HG03460 (cell line): ENCODE data around the gene PRM3.

ENCODE experiments used
- ATAC-seq: cut with Tn5 transposase; IDR thresholded peaks from one replicate; pipeline ENCODE4 v1.9.1; 2021; ENCODE audit not compliant: unreplicated experiment

The PRM3 gene

GRCh38 chr16:11259655-11260595 is 13.5 kb downstream of the PRM3 start:
- no peak for ATAC-seq

DNA sequence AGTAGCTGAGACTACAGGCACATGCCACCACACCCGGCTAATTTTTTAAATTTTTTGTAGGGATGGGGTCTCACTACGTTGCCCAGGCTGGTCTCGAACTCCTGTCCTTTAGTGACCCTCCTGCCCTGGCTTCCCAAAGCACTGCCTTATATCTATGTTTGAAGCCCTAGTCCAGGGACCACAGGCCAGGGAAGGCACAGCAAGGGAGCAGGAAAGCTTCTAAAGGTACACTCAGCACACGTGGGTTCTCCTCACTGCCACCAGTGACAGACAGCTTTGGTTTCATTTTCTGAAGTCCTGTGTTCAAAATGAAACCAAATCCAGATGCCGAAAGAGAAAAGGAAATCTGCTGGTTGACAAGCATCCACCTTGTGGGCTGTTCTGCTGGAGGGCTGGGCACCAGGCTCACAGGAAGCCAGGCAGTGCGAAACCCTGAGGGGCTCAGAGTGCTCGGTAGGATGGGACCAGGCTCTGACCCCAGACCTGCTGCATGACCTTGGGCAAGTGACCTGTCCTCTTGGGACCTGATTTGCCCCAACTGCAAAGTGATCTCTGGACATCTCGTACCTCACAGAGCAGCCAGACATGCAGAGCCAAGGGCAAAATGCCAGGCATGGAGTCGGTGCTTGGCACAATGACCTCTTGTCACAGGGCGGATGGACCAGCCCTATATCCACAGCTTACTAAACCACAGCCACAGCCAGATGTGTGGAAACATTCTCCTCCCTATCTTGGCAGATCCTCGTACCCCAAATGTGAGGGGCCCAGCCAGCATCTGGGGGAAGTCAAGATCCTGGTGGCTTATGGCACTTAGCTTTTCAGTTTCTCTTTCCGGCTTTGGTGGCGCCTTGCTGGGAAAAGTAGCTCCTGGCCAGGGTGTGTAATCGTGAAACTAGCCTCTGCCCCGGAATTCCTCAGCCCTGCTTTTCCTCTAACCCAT is 14.6 kb downstream of the PRM3 start:
- no peak for ATAC-seq

DNA sequence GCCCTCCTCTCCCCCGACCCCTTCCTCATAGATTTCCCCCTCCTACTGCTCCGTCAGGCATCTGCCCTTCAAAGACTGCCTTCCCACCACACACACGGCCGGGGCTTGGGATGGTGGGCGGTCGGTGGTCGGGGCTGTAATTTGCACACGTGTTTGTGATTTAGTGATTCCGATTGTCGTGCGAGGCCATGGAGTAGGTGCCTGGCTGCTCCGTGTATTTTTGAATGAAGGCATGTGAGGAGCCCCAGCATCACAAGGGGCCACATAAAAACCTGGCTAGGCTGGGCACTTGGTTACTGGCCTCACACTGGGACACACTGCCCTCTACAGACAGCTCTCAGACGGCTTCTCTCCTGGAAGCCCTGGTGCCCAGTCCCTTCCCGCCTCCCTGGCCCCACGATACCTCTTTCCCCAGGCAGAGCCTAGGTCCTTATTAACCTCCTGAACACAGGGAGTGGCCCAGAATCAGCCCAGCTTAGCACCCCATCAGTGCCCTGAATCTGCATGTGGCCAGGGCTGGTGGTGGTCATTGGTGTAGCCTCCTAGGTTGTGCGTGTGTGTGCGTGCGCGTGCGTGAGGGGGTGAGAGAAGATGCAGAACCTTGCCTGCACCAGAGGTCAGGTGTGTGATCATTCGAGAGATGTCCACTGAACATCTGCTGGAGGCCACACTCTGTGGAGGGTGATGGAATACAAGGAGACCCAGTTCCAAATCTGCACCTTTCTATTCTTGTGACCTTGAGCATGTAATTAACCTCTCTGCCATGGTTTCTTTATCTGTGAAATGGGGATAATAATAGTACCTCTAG is 16.1 kb downstream of the PRM3 start:
- no peak for ATAC-seq

GRCh38 chr16:11256661-11257130 is 16.7 kb downstream of the PRM3 start:
- ATAC-seq: no peak

GRCh38 chr16:11255737-11256660 is 17.4 kb downstream of the PRM3 start, which contains the start of gene SOCS1:
Gene SOCS1 (minus strand): TSS chr16:11256204. CDS start chr16:11255478, 726 bp downstream.
- peak; percentile 40 for ATAC-seq

DNA sequence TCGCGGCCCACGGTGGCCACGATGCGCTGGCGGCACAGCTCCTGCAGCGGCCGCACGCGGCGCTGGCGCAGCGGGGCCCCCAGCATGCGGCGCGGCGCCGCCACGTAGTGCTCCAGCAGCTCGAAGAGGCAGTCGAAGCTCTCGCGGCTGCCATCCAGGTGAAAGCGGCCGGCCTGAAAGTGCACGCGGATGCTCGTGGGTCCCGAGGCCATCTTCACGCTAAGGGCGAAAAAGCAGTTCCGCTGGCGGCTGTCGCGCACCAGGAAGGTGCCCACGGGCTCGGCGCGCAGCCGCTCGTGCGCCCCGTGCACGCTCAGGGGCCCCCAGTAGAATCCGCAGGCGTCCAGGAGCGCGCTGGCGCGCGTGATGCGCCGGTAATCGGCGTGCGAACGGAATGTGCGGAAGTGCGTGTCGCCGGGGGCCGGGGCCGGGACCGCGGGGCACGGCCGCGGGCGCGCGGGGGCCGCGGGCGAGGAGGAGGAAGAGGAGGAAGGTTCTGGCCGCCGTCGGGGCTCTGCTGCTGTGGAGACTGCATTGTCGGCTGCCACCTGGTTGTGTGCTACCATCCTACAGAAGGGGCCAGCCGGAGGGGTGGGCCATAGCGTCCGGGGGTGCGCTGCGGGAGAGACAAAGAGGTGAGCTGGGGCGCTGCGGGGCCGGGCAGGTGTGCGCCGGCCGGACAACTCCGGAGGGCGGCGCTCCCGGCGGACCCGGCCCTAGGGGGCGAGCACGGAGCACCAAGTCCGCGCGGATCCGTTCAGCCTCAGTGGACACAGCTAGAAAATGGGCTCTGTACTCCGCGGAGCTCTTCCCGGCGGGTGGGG is 18.3 kb downstream of the PRM3 start:
- peak; percentile 1 for ATAC-seq

- ATAC-seq: no peak
Measured at GRCh38 chr16:11253995-11254912, 19.2 kb downstream of the PRM3 start.

- ATAC-seq: no peak
Measured at GRCh38 chr16:11253009-11253994, 20.1 kb downstream of the PRM3 start.

- ATAC-seq: no peak
Measured at GRCh38 chr16:11252482-11252931, 20.9 kb downstream of the PRM3 start.

DNA sequence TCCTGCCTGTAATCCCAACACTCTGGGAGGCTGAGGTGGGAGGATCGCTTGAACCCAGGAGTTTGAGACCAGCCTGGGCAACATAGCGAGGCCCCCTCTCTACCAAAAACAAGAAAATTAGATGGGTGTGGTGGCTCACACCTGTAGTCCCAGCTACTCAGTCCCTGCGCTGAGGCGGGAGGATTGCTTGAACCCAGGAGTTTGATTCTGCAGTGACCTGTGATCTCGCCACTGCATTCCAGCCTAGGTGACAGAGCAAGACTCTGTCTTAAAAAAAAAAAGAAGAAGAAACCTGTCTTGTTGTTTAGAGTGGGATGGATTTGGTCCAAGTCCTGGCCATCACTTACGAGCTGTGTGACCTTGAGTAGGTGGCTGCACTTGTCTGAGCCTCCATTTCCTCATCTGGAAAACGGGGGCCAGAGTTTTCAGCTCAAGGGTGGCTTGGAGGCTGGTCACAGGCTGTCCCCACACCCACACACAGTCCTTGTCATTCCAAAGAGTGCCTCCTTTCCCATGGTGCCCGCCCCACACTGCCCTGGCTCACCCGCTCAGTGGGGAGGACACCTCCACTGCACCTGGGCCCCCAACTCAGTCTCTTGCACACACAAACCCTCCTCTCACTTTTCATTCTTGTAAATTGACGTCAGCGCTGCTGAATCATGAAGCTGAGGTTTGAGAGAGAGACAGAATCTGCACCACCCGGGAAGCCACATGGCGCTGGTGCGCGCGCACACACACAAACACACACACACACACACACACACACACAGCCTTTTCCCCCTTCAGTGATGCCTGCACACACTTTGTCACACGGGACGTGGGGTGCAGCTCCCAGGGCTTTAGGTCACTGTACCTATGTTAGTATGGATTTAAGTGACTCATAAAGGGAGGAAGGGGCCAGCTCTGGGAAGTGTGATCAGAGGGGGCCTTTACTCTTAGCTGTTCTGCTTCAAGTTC is 21.6 kb downstream of the PRM3 start:
- no peak for ATAC-seq

- no peak for ATAC-seq
Measured at GRCh38 chr16:11250786-11251524, 22.5 kb downstream of the PRM3 start.

- no peak for ATAC-seq
Measured at GRCh38 chr16:11250091-11250785, 23.2 kb downstream of the PRM3 start.

DNA sequence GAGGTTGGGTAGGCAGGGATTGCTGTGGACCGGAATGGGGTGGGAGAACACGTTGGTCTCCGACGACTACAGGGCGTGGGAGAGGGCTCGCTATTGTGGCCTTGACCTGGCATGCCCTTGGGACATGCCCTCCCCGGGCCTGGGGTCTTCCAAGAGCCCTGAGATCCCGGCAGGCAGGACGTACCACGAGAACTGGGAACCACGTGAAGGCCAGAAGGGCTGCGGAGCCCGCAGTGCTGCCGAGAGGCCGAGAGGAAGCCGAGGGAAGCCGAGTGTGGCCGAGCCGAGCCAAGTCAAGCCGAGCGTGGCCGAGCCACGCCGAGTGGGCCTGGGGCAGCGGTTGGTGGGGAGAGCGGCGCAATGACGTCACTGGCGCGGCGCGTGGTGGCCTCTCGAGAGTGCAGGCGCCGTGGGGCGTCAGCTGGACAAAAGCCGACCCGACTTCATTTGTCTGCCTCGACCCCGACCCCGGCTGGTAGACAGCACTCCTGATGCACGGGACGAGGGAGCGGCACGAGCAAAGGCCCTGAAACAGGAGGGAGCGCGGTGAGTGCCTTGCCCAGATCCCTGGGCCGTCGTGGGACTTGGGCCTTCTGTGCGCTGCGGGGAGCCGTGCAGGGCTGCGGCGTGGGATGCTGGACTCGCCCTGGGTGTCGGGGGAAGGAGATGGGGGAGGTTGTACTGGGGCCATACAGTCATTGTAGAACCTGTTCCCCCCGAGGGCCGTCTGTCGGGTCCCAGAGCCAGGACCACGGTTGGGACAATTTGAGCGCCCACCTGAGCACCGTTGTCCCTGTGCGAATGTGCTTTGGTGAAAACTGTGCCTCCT is 24.0 kb downstream of the PRM3 start:
- no peak for ATAC-seq
